ENCODE results near the gene MMADHC.

- TF ChIP-seq RAD21 (IDR thresholded peaks at IDR 0.05; ENCODE audit: low read depth) (no peak), NFIC (IDR thresholded peaks at IDR 0.05) (no peak), TAF1 (IDR thresholded peaks at IDR 0.05; ENCODE audit: low read depth) (no peak), TCF12 (IDR thresholded peaks at IDR 0.05; ENCODE audit: low read depth) (no peak), TEAD4 (IDR thresholded peaks at IDR 0.05) (no peak)
- TF ChIP-seq, protein P1, sequence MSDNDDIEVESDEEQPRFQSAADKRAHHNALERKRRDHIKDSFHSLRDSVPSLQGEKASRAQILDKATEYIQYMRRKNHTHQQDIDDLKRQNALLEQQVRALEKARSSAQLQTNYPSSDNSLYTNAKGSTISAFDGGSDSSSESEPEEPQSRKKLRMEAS (IDR thresholded peaks at IDR 0.05) = no peak
- TF ChIP-seq, protein P2, sequence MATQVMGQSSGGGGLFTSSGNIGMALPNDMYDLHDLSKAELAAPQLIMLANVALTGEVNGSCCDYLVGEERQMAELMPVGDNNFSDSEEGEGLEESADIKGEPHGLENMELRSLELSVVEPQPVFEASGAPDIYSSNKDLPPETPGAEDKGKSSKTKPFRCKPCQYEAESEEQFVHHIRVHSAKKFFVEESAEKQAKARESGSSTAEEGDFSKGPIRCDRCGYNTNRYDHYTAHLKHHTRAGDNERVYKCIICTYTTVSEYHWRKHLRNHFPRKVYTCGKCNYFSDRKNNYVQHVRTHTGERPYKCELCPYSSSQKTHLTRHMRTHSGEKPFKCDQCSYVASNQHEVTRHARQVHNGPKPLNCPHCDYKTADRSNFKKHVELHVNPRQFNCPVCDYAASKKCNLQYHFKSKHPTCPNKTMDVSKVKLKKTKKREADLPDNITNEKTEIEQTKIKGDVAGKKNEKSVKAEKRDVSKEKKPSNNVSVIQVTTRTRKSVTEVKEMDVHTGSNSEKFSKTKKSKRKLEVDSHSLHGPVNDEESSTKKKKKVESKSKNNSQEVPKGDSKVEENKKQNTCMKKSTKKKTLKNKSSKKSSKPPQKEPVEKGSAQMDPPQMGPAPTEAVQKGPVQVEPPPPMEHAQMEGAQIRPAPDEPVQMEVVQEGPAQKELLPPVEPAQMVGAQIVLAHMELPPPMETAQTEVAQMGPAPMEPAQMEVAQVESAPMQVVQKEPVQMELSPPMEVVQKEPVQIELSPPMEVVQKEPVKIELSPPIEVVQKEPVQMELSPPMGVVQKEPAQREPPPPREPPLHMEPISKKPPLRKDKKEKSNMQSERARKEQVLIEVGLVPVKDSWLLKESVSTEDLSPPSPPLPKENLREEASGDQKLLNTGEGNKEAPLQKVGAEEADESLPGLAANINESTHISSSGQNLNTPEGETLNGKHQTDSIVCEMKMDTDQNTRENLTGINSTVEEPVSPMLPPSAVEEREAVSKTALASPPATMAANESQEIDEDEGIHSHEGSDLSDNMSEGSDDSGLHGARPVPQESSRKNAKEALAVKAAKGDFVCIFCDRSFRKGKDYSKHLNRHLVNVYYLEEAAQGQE (IDR thresholded peaks at IDR 0.05; ENCODE audit: low read depth) = no peak
Measured at GRCh38 chr2:149587950-149588487, 444 bp upstream of the MMADHC start.

Measured in Ishikawa (cell line).